ENCODE measurements around the gene PKIG.

GRCh38 chr20:44632103-44632752, 49.8 kb downstream of the PKIG start:
- no peak for TF ChIP-seq CTCF (conservative IDR thresholded peaks at IDR 0.05; ENCODE audit: low read length)
- no peak for TF ChIP-seq EZH2phosphoT487 (IDR thresholded peaks at IDR 0.05; ENCODE audit: borderline replicate concordance, low read depth, low read length)

Measured in OCI-LY7 (cell line).